SH-SY5Y (cell line): ENCODE results near the gene SPATA6.

Experiments
- GATA2 ChIP-seq: IDR thresholded peaks from 2 replicates; pipeline ENCODE4 v1.6.1; 2011; ENCODE audit warnings: mild to moderate bottlenecking, low read depth, low read length
- GATA3 ChIP-seq: IDR thresholded peaks from 2 replicates; pipeline ENCODE4 v1.6.1; 2011; ENCODE audit warnings: low read depth, mild to moderate bottlenecking, low read length, moderate library complexity

GRCh38 chr1:48248356-48248755 is 223.6 kb downstream of the SPATA6 start:
- TF ChIP-seq GATA3 = no peak
- no peak for TF ChIP-seq GATA2
